ENCODE measurements around the gene ARHGAP32.

The ARHGAP32 gene

GRCh38 chr11:129119036-129119435 lies 73.1 kb downstream of the ARHGAP32 start:
- in situ Hi-C loops (cut with HindIII; ENCODE audit: low pct_unique_long_range_greater_than_20kb, low sequenced_read_pairs) = no loop called here
- no peak for TF ChIP-seq JUND (IDR thresholded peaks at IDR 0.05; ENCODE audit: low read depth)

GRCh38 chr11:129117595-129118350 lies 74.4 kb downstream of the ARHGAP32 start:
- no peak for TF ChIP-seq JUND (IDR thresholded peaks at IDR 0.05; ENCODE audit: low read depth)
- DNase-seq (ENCODE audit: low read depth in 1 of 2, low spot score in 1 of 2) = peak; percentile 41 to 88
- in situ Hi-C loops (cut with HindIII; ENCODE audit: low pct_unique_long_range_greater_than_20kb, low sequenced_read_pairs) = no loop called here

More at GRCh38 chr11:129119036-129119435, 73.1 kb downstream of the ARHGAP32 start:
- no peak for DNase-seq (ENCODE audit: low read depth in 1 of 2, low spot score in 1 of 2)

- TF ChIP-seq JUND (IDR thresholded peaks at IDR 0.05; ENCODE audit: low read depth) = no peak
- no peak for DNase-seq (ENCODE audit: low read depth in 1 of 2, low spot score in 1 of 2)
- in situ Hi-C loops (cut with HindIII; ENCODE audit: low pct_unique_long_range_greater_than_20kb, low sequenced_read_pairs) = no loop called here
Measured at GRCh38 chr11:129115652-129116586, 76.2 kb downstream of the ARHGAP32 start.

- in situ Hi-C loops (cut with HindIII; ENCODE audit: low pct_unique_long_range_greater_than_20kb, low sequenced_read_pairs) = no loop called here
- DNase-seq (ENCODE audit: low read depth in 1 of 2, low spot score in 1 of 2) = no peak
- TF ChIP-seq JUND (IDR thresholded peaks at IDR 0.05; ENCODE audit: low read depth) = no peak
Measured at GRCh38 chr11:129109701-129110100, 82.4 kb downstream of the ARHGAP32 start.

- in situ Hi-C loops (cut with HindIII; ENCODE audit: low pct_unique_long_range_greater_than_20kb, low sequenced_read_pairs) = no loop called here
- no peak for DNase-seq (ENCODE audit: low read depth in 1 of 2, low spot score in 1 of 2)
Measured at GRCh38 chr11:129106788-129107187, 85.3 kb downstream of the ARHGAP32 start.

GRCh38 chr11:129102756-129103155 lies 89.4 kb downstream of the ARHGAP32 start:
- TF ChIP-seq JUND (IDR thresholded peaks at IDR 0.05; ENCODE audit: low read depth) = no peak
- in situ Hi-C loops (cut with HindIII; ENCODE audit: low pct_unique_long_range_greater_than_20kb, low sequenced_read_pairs) = no loop called here
- no peak for DNase-seq (ENCODE audit: low read depth in 1 of 2, low spot score in 1 of 2)

More at GRCh38 chr11:129106788-129107187, 85.3 kb downstream of the ARHGAP32 start:
- no peak for TF ChIP-seq JUND (IDR thresholded peaks at IDR 0.05; ENCODE audit: low read depth)

- in situ Hi-C loops (cut with HindIII; ENCODE audit: low pct_unique_long_range_greater_than_20kb, low sequenced_read_pairs) = no loop called here
- no peak for DNase-seq (ENCODE audit: low read depth in 1 of 2, low spot score in 1 of 2)
- TF ChIP-seq JUND (IDR thresholded peaks at IDR 0.05; ENCODE audit: low read depth) = no peak
Measured at GRCh38 chr11:129102225-129102624, 89.9 kb downstream of the ARHGAP32 start.

GRCh38 chr11:129093283-129093682 lies 98.8 kb downstream of the ARHGAP32 start:
- DNase-seq (ENCODE audit: low read depth in 1 of 2, low spot score in 1 of 2) = no peak
- TF ChIP-seq JUND (IDR thresholded peaks at IDR 0.05; ENCODE audit: low read depth) = no peak
- in situ Hi-C loops (cut with HindIII; ENCODE audit: low pct_unique_long_range_greater_than_20kb, low sequenced_read_pairs) = no loop called here

GRCh38 chr11:129090056-129090455 lies 102.1 kb downstream of the ARHGAP32 start:
- TF ChIP-seq JUND (IDR thresholded peaks at IDR 0.05; ENCODE audit: low read depth) = no peak
- no peak for DNase-seq (ENCODE audit: low read depth in 1 of 2, low spot score in 1 of 2)
- in situ Hi-C loops (cut with HindIII; ENCODE audit: low pct_unique_long_range_greater_than_20kb, low sequenced_read_pairs) = no loop called here

GRCh38 chr11:129089279-129089678 lies 102.8 kb downstream of the ARHGAP32 start:
- no peak for TF ChIP-seq JUND (IDR thresholded peaks at IDR 0.05; ENCODE audit: low read depth)
- in situ Hi-C loops (cut with HindIII; ENCODE audit: low pct_unique_long_range_greater_than_20kb, low sequenced_read_pairs) = no loop called here
- DNase-seq (ENCODE audit: low read depth in 1 of 2, low spot score in 1 of 2) = no peak

GRCh38 chr11:129086976-129087375 lies 105.1 kb downstream of the ARHGAP32 start:
- in situ Hi-C loops (cut with HindIII; ENCODE audit: low pct_unique_long_range_greater_than_20kb, low sequenced_read_pairs) = no loop called here
- TF ChIP-seq JUND (IDR thresholded peaks at IDR 0.05; ENCODE audit: low read depth) = no peak
- no peak for DNase-seq (ENCODE audit: low read depth in 1 of 2, low spot score in 1 of 2)

- peak in 1 of 2 experiments; percentile 64 for DNase-seq (ENCODE audit: low read depth in 1 of 2, low spot score in 1 of 2)
- in situ Hi-C loops (cut with HindIII; ENCODE audit: low pct_unique_long_range_greater_than_20kb, low sequenced_read_pairs) = no loop called here
- no peak for TF ChIP-seq JUND (IDR thresholded peaks at IDR 0.05; ENCODE audit: low read depth)
Measured at GRCh38 chr11:129077191-129077590, 114.9 kb downstream of the ARHGAP32 start.

- in situ Hi-C loops (cut with HindIII; ENCODE audit: low pct_unique_long_range_greater_than_20kb, low sequenced_read_pairs) = no loop called here
- TF ChIP-seq JUND (IDR thresholded peaks at IDR 0.05; ENCODE audit: low read depth) = no peak
- DNase-seq (ENCODE audit: low read depth in 1 of 2, low spot score in 1 of 2) = no peak
Measured at GRCh38 chr11:129075757-129076156, 116.4 kb downstream of the ARHGAP32 start.

Data from T47D (cell line).